GM18951 (cell line): ENCODE results near the gene PDE4B.

Source experiments
- POLR2A ChIP-seq: IDR thresholded peaks from 4 replicates; pipeline ENCODE4 v1.6.1; 2011; ENCODE audit warnings: mild to moderate bottlenecking; ENCODE audit not compliant: insufficient read length, insufficient read depth; ENCODE audit errors: extremely low read depth
- in situ Hi-C: fragments of 300-500 bp; cut with MboI; formaldehyde crosslinking; loops from one replicate; pipeline ENCODE4 v1.12.0; 2022; ENCODE audit warnings: low sequenced_read_pairs, mixed read lengths, inconsistent platforms; ENCODE audit not compliant: unreplicated experiment

Gene PDE4B

DNA sequence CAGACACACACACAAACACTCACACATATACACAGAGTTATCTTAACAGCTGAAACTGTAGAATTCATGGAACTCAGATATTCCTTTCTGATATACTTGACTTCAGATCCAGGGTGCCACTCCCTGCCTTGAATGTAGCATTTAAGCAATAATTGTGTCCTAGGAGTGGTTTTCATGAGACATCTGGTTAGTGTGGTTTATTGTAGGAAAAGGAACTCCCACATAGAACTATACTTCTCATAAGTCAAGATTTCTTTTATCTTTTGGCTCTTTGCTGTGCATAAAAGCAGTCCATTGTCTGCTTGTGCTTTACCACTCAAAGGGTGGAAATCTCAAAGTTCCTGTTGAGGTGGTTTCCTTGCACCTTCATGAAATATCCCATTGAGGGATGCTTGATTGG, 468.7 kb downstream of the PDE4B start:
- in situ Hi-C loops, result loop anchor here (25.0 kb wide), 1 partner anchor 476 kb away; no protein-coding TSS in a partner anchor
- no peak for TF ChIP-seq POLR2A

DNA sequence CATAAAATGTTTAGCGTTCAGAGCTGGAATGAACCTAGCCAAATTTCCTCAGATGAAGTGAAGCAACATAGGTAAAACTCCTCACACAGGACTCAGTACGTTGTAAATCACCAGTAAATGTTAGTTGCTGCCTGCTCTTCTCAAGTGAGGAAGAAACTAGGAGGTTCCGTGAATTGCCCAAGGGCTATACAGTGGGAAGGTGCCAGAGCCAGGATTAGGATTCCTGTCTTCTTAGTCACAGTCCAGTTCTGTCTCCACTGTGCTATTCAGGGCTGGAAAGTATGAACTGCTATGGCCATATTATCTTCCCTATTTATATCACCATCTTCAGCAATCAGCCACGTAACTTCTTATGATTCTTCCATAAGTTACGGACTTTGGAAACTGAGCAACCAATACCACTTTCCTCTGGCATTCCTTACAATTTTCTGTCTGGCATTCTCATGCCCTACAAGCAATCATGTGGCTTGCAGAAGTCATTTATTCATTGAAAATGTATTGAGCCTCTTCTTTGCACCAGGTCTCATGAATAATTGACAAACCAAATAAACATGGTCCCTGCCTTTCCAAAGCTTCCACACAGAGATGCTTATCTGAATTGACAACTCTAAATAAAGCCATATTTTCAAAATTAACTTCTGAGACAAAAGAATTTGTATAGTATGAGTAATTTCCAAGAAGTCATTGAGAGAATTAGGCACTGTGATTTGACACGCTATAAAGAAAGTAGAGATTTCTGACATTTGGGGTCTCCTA, 469.7 kb downstream of the PDE4B start:
- TF ChIP-seq POLR2A, result no peak
- in situ Hi-C loops, result loop anchor here (25.0 kb wide), 1 partner anchor 475 kb away; no protein-coding TSS in a partner anchor

DNA sequence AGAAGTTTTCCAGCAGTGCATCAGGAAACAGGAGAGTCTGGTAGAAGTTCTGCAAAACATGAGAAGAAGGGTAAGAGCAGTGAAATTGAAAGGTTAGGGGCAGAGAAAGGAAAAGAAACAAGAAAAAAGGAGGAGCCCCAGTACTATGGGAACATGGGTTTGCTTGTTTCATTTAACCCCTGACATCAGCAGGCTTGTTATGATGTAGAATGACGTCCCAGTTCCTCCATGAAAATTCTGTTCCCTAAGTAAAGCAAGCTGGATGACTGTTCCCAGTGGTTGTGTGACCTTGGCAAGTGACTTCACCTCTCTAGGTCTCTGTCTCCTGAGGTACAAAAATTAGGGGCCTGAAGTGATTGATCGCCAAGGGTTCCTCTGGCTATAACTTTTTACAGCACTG, 472.6 kb downstream of the PDE4B start:
- in situ Hi-C loops, result loop anchor here (25.0 kb wide), 1 partner anchor 472 kb away; no protein-coding TSS in a partner anchor
- no peak for TF ChIP-seq POLR2A

DNA sequence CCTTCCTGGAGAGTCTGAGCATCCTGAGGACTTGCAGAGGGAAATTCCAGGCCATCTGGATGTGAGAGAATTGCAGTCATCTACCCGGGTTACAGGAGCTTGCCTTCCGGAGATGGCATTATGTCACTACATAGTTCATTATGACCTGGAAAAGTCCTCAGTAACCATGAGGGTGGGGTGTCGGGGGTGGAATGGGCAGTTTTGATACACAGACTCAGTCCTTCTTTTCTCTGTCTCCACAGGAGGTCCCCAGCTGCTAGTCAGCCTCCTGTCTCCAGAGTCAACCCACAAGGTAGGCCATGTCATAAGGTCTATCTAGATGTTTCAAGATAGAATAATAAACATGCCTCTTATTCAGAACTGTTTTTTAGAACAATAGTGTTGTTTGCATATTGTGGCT, 473.1 kb downstream of the PDE4B start:
- in situ Hi-C loops, result loop anchor here (25.0 kb wide), 1 partner anchor 472 kb away; no protein-coding TSS in a partner anchor
- no peak for TF ChIP-seq POLR2A

DNA sequence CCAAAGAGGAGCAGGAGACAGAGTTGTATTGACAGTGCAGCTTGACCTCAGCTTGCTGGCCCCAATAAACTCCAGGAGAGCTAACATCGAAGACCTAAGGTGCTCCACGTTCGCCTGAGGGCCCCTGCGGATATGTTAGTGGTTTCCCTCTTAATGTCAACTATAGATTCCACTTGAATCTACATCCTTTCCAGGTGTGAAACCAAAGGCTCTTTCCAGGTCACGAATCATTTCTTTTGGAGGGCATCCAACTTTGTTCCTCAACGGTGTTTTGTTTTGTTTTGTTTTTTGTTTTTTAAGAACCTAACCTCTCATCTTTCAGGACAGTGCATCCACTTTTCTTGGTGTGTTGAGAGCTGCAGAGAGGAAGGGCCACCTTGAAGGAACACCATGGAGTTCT, 473.7 kb downstream of the PDE4B start:
- TF ChIP-seq POLR2A, result no peak
- in situ Hi-C loops, result loop anchor here (25.0 kb wide), 1 partner anchor 471 kb away; no protein-coding TSS in a partner anchor

DNA sequence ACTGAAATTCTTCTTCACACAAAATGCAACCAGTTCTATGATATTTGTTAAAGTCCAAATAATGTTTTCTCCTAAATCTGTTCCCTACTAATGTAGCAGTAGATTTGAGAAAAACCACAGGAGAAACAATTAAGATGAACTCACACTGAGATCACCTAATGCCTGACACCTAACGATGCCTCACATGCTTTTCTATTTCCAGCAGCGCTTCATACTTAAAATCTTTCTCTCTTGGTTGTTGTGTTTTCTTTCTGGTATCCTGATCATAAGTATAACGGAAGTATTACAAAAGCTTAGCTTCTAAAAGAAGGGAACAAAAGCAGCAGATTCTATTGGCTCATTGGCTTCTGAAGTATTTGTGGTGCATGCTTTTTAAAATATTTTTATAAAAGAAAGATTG, 474.1 kb downstream of the PDE4B start:
- in situ Hi-C loops, result loop anchor here (25.0 kb wide), 1 partner anchor 471 kb away; no protein-coding TSS in a partner anchor

DNA sequence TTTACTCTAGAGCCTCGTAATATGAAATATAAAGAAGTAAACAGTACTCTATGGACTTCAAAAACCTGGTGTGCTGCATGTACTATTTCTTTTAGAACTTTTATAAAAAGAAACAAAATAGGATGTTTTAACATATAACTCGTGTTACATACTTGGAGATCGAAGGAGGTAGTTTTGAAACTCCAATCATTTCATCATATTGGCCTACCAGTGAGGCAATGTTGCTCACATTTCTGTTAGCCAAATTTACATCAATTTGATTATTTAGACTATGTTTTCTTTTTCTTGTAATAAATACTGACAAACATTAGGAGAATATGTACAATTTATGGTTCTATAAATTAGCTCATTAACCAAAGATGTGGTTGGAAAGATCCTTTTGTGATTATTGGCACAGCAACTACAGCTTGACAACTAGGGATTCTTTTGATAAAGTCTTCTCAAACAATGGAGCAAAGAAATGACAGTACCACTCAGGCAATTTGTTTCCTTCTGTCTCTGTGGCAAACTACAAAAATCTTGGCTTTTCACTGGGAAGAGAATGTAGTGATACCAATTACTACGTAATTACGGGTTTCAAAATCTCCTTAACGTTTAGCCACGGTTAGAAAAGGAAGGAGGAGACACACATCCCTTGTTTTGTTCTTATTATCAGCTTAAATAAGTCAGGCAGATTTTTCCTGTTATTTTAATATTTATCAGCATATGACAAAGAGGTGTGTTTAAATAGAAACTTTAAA, 474.7 kb downstream of the PDE4B start:
- in situ Hi-C loops, result loop anchor here (25.0 kb wide), 1 partner anchor 470 kb away; no protein-coding TSS in a partner anchor
- TF ChIP-seq POLR2A, result no peak

More for the DNA sequence above, 474.1 kb downstream of the PDE4B start:
- TF ChIP-seq POLR2A, result no peak

DNA sequence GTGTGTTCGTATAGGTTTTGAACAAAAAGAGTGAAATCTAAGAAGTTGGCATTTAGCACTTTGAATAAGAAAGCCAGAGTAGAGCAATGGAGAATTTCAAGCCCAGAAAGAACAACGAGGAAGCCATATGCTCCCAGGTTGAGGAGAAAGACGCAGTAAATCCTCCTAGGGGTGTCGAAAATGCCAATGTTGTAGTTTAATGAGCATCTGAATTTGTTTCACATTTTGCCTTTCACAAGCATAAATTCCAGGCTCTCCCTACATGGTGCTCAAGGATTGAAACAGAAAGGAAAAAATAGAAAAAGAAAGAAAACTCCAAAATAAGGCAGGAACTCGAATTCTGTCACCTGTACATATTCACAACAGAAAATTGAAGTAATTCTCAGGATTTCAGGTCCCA, 476.5 kb downstream of the PDE4B start:
- TF ChIP-seq POLR2A, result no peak
- in situ Hi-C loops, result loop anchor here (25.0 kb wide), 1 partner anchor 468 kb away; no protein-coding TSS in a partner anchor

DNA sequence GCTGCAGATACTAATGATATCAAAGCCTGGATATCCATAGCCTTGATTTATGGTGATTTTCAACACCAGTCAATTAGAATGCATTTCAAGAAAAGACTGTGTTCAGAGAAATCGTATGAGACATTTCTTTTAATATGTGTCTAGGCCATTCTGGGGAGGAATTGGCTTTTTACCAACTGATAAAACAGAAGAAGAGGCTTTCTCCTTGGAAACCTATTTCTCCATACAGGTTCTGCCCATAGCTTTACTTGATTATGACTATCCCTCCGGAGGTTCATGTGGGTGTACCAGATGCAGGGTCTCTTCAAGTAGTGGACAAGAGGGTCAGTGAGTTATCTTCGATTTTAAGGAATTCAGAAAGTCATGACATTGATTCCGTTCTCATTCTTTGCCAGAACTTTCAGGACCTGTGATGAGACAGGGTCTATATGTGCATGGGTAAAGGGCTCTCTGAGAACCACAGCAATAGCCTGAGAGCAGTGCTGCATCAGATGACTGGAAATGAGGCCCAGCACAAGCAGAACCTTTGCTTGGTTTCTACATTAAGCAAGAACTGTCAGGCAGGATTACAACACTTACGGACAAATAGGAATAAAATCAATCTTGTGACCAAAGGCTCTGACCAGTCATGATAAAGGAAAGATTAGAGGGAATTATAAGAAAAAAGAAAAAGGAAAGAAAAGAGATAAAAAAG, 477.6 kb downstream of the PDE4B start:
- no peak for TF ChIP-seq POLR2A
- in situ Hi-C loops, result loop anchor here (25.0 kb wide), 1 partner anchor 467 kb away; no protein-coding TSS in a partner anchor

DNA sequence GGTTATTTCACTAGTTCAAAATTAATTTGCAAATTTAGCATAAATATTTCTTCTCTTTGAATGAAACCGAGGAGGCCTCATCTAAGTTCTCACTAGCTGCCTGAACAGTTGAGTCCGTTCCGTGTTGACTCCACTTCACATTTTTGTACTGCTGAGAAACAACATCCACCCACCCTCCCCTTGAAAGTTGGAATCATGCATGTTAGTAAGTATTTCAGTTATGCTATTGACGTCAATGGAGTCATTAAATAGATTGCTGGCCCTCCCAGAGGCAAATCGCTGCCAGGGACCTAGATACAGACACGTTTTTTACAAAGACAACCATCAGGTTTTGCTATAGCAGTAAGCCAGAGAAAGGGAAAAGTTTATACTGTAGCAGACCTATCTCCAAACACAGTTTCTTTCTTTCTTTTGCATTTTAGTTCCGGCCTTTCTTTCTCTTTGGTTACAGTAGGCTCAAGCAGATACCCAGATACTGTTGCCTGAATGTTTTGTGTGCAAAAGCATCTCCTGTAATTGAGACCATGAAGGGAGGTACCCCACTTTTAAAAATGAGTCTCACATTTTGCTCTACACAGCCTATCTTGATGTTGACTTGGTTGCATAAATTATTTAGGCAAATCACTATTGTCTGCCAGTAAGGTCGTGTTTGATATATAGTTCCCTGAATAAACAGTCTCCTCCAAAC, 478.7 kb downstream of the PDE4B start:
- in situ Hi-C loops, result loop anchor here (25.0 kb wide), 1 partner anchor 466 kb away; no protein-coding TSS in a partner anchor
- TF ChIP-seq POLR2A, result no peak

DNA sequence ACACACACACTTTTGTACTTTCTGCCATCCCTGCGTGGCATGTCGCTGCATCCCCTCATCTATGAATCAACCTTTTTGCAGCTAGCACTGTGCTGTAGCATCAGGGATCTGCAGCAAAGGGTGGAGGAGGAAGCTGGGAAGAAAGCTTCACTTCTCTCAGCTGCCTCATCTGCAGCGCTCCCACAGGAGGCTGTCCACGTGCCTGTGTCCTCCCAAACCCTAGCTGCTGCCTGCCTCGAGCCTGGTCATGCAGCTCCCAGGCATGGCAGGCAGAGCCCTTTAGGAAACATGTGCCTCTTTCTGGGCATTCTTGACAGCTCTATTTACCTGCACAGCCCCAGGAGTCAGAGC, 479.2 kb downstream of the PDE4B start:
- in situ Hi-C loops, result loop anchor here (25.0 kb wide), 1 partner anchor 465 kb away; no protein-coding TSS in a partner anchor
- no peak for TF ChIP-seq POLR2A

DNA sequence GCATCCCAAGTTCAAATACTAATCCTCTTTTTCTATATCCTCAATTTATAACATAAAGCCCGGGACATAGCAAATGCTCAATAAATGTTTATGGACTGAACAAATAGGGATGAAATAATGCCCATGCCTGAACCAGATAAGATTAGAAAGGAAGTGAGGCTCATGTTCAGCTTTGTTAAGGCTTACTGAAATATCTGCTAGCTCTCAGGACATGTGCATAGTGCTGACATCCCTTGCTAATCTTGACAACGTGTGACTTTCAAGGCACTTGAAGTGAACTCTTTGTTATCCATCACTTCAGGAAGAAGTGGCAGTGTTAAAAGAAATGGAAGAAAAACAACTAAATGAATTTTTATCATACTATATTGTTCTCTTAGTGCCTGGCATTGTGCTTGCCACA, 481.0 kb downstream of the PDE4B start:
- in situ Hi-C loops, result loop anchor here (25.0 kb wide), 1 partner anchor 464 kb away; no protein-coding TSS in a partner anchor
- no peak for TF ChIP-seq POLR2A
